GM18517 (cell line): ENCODE results near the gene FIP1L1.
"Not testable (repeated sequence)": the region's sequence is repeated elsewhere in the genome, so short reads cannot be mapped to it uniquely, and the experiment has no call there.

ENCODE experiments used
- ATAC-seq: cut with Tn5 transposase; IDR thresholded peaks from one replicate; pipeline ENCODE4 v1.9.1; 2021; ENCODE audit warnings: mild to moderate bottlenecking, moderate library complexity; ENCODE audit not compliant: unreplicated experiment

The FIP1L1 gene

GRCh38 chr4:53374777-53375258 lies 2.6 kb upstream of the FIP1L1 start:
- no peak for ATAC-seq

GRCh38 chr4:53376900-53377299 lies 541 bp upstream of the FIP1L1 start:
- ATAC-seq: no peak

- peak; percentile 46 for ATAC-seq
Measured at GRCh38 chr4:53378171-53378482, 686 bp downstream of the FIP1L1 start.

- no peak for ATAC-seq
Measured at GRCh38 chr4:53380221-53380620, 2.8 kb downstream of the FIP1L1 start.

GRCh38 chr4:53409479-53409878 lies 32.0 kb downstream of the FIP1L1 start:
- ATAC-seq: not testable (repeated sequence)

- no peak for ATAC-seq
Measured at GRCh38 chr4:53419208-53419607, 41.8 kb downstream of the FIP1L1 start.

GRCh38 chr4:53421791-53422190 lies 44.4 kb downstream of the FIP1L1 start:
- ATAC-seq: no peak

GRCh38 chr4:53422367-53422766 lies 44.9 kb downstream of the FIP1L1 start:
- ATAC-seq: no peak

- ATAC-seq: no peak
Measured at GRCh38 chr4:53424280-53424679, 46.8 kb downstream of the FIP1L1 start.

- no peak for ATAC-seq
Measured at GRCh38 chr4:53427366-53427765, 49.9 kb downstream of the FIP1L1 start.

GRCh38 chr4:53431052-53431451 lies 53.6 kb downstream of the FIP1L1 start:
- ATAC-seq: no peak

- no peak for ATAC-seq
Measured at GRCh38 chr4:53432528-53433424, 55.3 kb downstream of the FIP1L1 start.

GRCh38 chr4:53436251-53436650 lies 58.8 kb downstream of the FIP1L1 start:
- ATAC-seq: no peak

- ATAC-seq: no peak
Measured at GRCh38 chr4:53441564-53441963, 64.1 kb downstream of the FIP1L1 start.

- no peak for ATAC-seq
Measured at GRCh38 chr4:53444954-53445353, 67.5 kb downstream of the FIP1L1 start.

- no peak for ATAC-seq
Measured at GRCh38 chr4:53450773-53451172, 73.3 kb downstream of the FIP1L1 start.

GRCh38 chr4:53453385-53453784 lies 75.9 kb downstream of the FIP1L1 start:
- no peak for ATAC-seq

GRCh38 chr4:53455766-53456165 lies 78.3 kb downstream of the FIP1L1 start:
- no peak for ATAC-seq

- ATAC-seq: no peak
Measured at GRCh38 chr4:53456178-53456577, 78.7 kb downstream of the FIP1L1 start.

GRCh38 chr4:53459548-53459947 lies 82.1 kb downstream of the FIP1L1 start:
- no peak for ATAC-seq

GRCh38 chr4:53461244-53461643 lies 83.8 kb downstream of the FIP1L1 start:
- ATAC-seq: no peak

GRCh38 chr4:53463340-53463739 lies 85.9 kb downstream of the FIP1L1 start:
- no peak for ATAC-seq

GRCh38 chr4:53465281-53465680 lies 87.8 kb downstream of the FIP1L1 start:
- ATAC-seq: no peak
